Suprapubic skin (tissue), 4 donors: ENCODE measurements around the gene TMEM150B. TPM values are rescaled to one million over a fixed set of nuclear protein-coding genes. Genes with fewer than 3 reads are reported as not detected.
A peak's percentile ranks its signal among the peaks of the same experiment; 100 is the strongest.

ENCODE experiments used
- DNase-seq, 2 donors: peaks; one replicate each; pipeline ENCODE4 v3.0.0-alpha.2; 2019; ENCODE audit warnings: low spot score in 2 of 2
- H3K27ac ChIP-seq: fragments of 200-600 bp; sonication (generic); one replicate; pipeline ENCODE4 v1.5.1; 2019
- H3K27me3 ChIP-seq: fragments of 200-600 bp; sonication (generic); one replicate; pipeline ENCODE4 v1.5.1; 2019
- H3K36me3 ChIP-seq: fragments of 200-600 bp; sonication (generic); one replicate; pipeline ENCODE4 v1.5.1; 2019
- H3K4me1 ChIP-seq: fragments of 200-600 bp; sonication (generic); one replicate; pipeline ENCODE4 v1.5.1; 2019
- H3K4me3 ChIP-seq: fragments of 200-600 bp; sonication (generic); one replicate; pipeline ENCODE4 v1.5.1; 2019; ENCODE audit warnings: mild to moderate bottlenecking
- H3K9me3 ChIP-seq: fragments of 200-600 bp; sonication (generic); one replicate; pipeline ENCODE4 v1.5.1; 2019
- CTCF ChIP-seq, 2 donors: fragments of 200-600 bp in 1 of 2; fragments of 450-650 bp in 1 of 2; sonication (generic) in 1 of 2; IDR thresholded peaks; one replicate each; pipeline ENCODE4 v1.5.1; 2016 to 2019; ENCODE audit warnings: antibody characterized with exemption in 2 of 2, mild to moderate bottlenecking in 1 of 2, moderate library complexity in 1 of 2
- EP300 ChIP-seq: sonication (generic); formaldehyde crosslinking; IDR thresholded peaks from one replicate; pipeline ENCODE4 v1.6.1; 2017; ENCODE audit warnings: antibody characterized with exemption
- POLR2A ChIP-seq, 2 donors: fragments of 450-650 bp; IDR thresholded peaks; one replicate each; pipeline ENCODE4 v1.6.1; 2017; ENCODE audit warnings: antibody characterized with exemption in 2 of 2, mild to moderate bottlenecking in 2 of 2, moderate library complexity in 2 of 2
- POLR2AphosphoS5 ChIP-seq, 3 donors: sonication (generic); formaldehyde crosslinking; IDR thresholded peaks; one replicate each; pipeline ENCODE4 v1.6.1; 2017; ENCODE audit warnings: antibody characterized with exemption in 3 of 3
- WGBS: methylation state at CpG from one replicate; pipeline ENCODE4 v1.1.5; 2018; 5-methylcytosine and 5-hydroxymethylcytosine counted together
- total RNA-seq, 4 donors: library from RNA; depleted of rRNA; stranded (reverse); fragments of >200 nt; gene quantifications; one replicate each; pipeline ENCODE4 v1.1.0, GENCODE V29; 2016

The TMEM150B gene
- total RNA-seq, 4 donors from 2014 or later = not detected

GRCh38 chr19:55358493-55358892 is 33.4 kb upstream of the TMEM150B start:
- 90% methylated on average over 15 of the region's 19 CpGs for WGBS
- no peak for DNase-seq
- Histone ChIP-seq H3K4me3 (no peak overlapping the region), H3K36me3 (no peaks in the 10 kb centered on the region), H3K27ac (no peak overlapping the region), H3K4me1 (peaks cover 19% of the 10 kb centered on the region), H3K27me3 (peaks cover 32% of the 10 kb centered on the region), H3K9me3 (no peaks in the 10 kb centered on the region)
- TF ChIP-seq POLR2AphosphoS5 (IDR thresholded peaks at IDR 0.05) (no peak), EP300 (no peak)

- Histone ChIP-seq H3K36me3 (no peaks in the 10 kb centered on the region), H3K27me3 (peaks cover 49% of the 10 kb centered on the region), H3K27ac (no peak overlapping the region), H3K4me3 (peak overlapping the region; percentile 46), H3K9me3 (no peaks in the 10 kb centered on the region), H3K4me1 (peaks cover 25% of the 10 kb centered on the region)
- no CpG with 5 or more reads among the region's 13 CpGs for WGBS
- DNase-seq = no peak
- TF ChIP-seq CTCF (IDR thresholded peaks at IDR 0.05) (no peak), POLR2AphosphoS5 (IDR thresholded peaks at IDR 0.05) (no peak), POLR2A (IDR thresholded peaks at IDR 0.05) (no peak)
Observed at GRCh38 chr19:55355213-55355821, 30.2 kb upstream of the TMEM150B start.

GRCh38 chr19:55354698-55355212 is 29.6 kb upstream of the TMEM150B start, which contains the start of gene COX6B2:
Gene COX6B2, minus strand, starts transcription at chr19:55354719. Its CDS starts 198 bp downstream, at chr19:55354521.
- Histone ChIP-seq H3K4me1 (peaks cover 25% of the 10 kb centered on the region), H3K27me3 (peaks cover 49% of the 10 kb centered on the region), H3K9me3 (no peaks in the 10 kb centered on the region), H3K4me3 (peak within 1 kb of the TSS; percentile 46), H3K27ac (no peak within 1 kb of the TSS), H3K36me3 (no peaks in the 10 kb centered on the region)
- no peak for TF ChIP-seq POLR2A (IDR thresholded peaks at IDR 0.05)
- TF ChIP-seq POLR2AphosphoS5 (IDR thresholded peaks at IDR 0.05) = no peak
- no peak for TF ChIP-seq EP300
- peak in 1 of 2 donors; percentile 69 for DNase-seq
- WGBS = 4% methylated on average over 14 of the region's 43 CpGs

GRCh38 chr19:55353803-55354697 is 28.9 kb upstream of the TMEM150B start:
- Histone ChIP-seq H3K4me3 (peak overlapping the region; percentile 46), H3K27ac (no peak overlapping the region), H3K9me3 (no peaks in the 10 kb centered on the region), H3K4me1 (peaks cover 25% of the 10 kb centered on the region), H3K27me3 (peaks cover 49% of the 10 kb centered on the region), H3K36me3 (no peaks in the 10 kb centered on the region)
- TF ChIP-seq POLR2AphosphoS5 (IDR thresholded peaks at IDR 0.05) = no peak
- no peak for TF ChIP-seq POLR2A (IDR thresholded peaks at IDR 0.05)
- no peak for TF ChIP-seq EP300
- TF ChIP-seq CTCF (IDR thresholded peaks at IDR 0.05) = no peak
- 1% methylated on average over 14 of the region's 72 CpGs for WGBS
- DNase-seq = peak in 1 of 2 donors; percentile 70

GRCh38 chr19:55353356-55353802 is 28.2 kb upstream of the TMEM150B start:
- TF ChIP-seq EP300 (no peak), CTCF (IDR thresholded peaks at IDR 0.05) (no peak), POLR2AphosphoS5 (IDR thresholded peaks at IDR 0.05) (no peak), POLR2A (IDR thresholded peaks at IDR 0.05) (no peak)
- no peak overlapping the region for H3K27ac ChIP-seq
- H3K36me3 ChIP-seq = no peaks in the 10 kb centered on the region
- WGBS = 27% methylated on average over 15 of the region's 24 CpGs
- H3K9me3 ChIP-seq = no peaks in the 10 kb centered on the region
- H3K4me3 ChIP-seq = peak overlapping the region; percentile 46
- H3K4me1 ChIP-seq = peaks cover 25% of the 10 kb centered on the region
- no peak for DNase-seq
- peaks cover 49% of the 10 kb centered on the region for H3K27me3 ChIP-seq
